Measurements from ENCODE around the gene RGS11.
"Not testable (repeated sequence)": the region's sequence is repeated elsewhere in the genome, so short reads cannot be mapped to it uniquely, and the experiment has no call there.

RGS11 gene

DNA sequence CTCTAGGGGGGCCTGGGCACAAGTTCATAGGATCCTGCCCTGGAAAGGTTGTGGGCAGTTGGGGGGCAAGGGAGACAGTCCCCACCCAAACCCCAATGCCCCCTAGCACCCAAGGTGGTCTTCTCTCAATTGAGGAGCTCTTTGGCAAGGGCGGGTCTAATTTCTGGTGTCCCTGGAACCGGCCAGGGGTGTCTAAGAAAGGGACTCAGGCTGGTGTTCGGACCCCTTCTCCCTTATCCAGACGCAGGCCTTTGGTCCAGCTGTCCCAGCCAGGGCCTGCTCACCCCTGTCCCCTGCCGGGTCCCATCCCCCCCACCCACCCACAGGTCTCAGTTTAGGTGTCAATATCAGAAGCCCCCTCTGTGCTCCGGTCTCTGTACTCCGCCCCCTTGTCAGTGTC, 3.8 kb upstream of the RGS11 start:
- no peak for DNase-seq

DNA sequence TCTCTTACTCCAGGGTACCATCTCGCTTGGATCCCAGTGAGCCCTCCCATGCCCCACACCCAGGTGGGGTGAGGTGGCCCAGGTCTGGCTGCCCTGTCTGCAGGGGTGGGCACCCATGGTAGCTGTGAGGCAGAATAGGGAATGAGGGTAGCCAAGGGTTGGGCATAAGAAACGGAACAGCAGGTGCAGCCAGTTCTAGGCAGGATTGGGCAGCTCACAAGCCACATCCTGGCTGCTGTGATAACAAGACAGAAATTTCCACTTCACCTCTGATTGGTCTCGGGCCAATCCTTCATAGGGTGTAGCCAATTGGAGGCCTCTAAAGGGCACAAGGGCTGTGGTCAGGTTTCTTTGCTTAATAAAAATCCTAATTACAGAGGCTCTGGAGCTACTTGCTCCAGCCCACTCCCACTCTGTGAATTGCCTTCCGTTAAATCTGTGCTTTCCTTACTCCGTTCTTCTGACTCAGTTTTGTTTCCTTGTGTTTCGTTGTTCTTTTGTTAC, 3.2 kb upstream of the RGS11 start:
- DNase-seq, result no peak

DNA sequence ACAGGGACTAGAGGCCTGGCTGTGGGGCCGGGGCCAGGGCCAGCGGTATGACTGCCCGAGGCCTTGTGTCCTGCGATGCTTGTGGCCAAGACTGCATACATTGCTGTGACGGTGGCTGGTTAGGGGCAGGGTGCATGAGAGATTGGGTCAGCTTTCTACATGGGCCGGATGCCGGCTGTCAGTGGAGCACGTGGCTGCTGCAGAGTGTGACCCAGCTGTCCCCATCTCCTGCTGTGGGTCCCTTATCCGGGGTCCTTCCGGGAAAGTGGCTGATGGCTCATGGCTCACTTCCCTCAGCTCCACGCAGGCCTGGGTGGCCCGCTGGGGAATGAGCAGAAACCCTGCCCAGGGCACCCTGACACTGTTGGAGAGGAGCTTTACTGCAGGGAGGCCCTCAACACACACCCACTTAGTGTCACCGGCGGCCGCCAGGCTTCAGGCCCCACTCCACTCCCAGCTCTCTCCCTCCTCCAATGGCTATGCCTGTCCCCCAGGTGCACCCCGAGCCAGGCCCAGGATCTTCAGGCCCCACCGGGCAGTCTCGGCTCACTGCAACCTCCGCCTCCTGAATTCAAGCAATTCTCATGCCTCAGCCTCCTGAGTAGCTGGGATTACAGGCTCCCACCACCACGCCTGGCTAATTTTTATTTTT, 808 bp upstream of the RGS11 start:
- DNase-seq, result no peak

DNA sequence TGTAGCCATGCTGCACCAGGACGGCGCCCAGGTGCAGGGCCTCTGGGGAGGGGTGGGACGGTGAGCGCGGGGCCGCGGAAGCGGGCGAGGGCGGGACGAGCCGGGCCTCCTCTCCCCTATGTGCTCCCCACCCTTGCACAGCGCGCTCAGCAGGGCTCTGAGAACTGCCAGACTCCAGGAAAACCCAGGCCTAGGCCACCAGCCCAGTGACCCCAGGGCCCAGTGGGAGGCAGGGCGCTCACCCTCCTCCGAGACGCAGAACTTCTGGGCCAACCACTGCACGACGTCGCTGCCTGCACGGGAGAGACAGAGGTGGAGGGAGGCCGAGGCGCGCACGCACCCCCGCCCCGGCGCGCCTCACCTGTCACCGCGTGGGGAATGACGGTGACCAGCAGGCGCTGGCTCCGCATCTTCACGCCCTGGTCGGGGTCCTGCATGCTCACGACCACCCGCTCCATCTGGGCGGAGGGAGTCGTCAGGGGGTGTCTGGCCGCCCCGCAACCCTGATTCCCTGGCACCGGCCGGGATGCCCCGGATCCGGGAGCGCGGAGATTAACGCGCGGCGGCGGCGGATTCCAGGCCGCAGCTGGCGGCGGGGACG, 603 bp downstream of the RGS11 start:
- DNase-seq, result no peak

DNA sequence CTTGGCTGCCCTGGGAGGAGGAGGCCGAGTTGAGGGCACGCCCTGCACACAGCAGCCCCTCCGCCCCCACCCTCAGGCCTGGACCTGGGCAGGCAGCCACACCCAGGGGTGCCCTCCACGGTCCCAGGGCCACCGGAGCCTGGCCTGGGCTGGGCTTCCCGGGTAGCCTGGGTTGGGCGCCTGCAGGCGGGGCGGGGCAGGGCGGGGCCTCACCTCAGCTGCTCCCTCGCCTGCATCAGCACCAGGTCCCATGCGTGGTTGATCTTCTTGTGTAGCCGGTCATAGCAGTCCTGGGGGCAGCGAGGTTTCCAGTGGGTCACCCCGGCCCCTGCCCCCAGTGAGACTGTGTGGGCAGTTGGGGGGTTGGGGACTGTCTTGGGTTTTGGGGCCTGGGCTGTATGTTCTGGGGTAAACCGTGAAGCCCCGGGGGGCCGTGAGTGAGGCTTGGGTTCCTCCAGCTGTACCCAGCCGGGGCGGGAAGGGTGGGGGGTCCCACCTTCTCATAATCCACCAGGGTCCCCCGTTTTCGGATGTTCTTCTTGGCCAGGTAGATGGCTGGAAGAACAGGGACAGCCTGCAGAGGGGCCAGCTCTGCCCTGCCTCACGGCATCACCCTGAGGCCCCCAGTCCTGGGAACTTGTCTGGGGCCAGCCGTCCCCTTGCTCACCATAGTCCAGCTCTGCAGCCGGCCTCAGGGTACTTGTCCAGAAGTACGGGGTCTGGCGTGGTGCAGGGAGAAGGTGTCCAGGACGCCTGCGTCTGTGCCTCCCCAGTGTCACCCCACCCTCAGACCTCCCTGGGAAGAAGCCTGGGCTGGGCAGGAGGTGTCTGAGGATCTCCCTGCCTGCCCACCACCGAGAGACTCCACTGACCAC, 2.0 kb downstream of the RGS11 start:
- DNase-seq, result no peak

DNA sequence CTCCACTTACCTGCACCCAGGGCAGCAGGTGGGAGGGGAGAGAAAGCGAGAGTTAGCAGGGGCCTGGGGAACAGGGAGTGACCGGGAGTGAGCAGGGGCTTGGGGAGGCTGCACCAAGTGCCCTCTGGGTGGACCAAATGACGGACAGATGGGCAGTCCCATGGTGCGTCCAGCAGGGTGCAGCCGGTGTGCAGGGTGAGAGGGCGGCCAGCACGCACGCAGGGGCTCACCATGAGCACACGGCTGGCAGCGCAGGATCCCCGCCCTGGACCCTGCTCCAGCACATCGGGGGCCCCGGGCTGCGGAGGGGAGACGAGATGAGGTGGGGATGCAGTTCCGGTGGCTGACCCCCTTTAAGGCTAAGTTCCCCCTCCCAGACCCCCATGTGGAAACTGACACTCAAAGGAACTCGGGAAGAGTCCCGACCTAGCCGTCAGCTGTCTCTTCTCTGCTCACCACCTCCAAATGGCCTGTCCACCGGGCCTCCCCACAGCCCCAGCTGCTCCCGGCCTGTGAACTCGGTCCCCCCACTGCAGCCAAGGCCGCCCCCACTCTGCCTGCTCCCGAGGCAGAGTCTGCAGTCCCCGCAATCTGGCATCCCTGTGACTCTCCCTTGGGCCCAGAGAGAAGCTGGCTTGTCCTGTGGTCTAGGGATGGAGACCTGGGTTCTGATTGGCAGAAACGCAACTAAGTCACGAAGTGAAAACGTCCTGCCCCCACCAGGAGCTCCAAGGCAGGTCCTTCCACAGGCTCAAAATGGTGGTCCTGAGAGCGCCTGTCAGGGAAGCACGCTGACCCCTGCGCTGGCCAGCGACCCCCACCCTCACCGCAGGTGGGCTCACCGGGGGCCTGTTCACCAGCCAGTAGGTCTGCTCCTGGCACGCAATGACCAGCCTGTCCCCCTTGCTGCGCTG, 2.9 kb downstream of the RGS11 start:
- no peak for DNase-seq

DNA sequence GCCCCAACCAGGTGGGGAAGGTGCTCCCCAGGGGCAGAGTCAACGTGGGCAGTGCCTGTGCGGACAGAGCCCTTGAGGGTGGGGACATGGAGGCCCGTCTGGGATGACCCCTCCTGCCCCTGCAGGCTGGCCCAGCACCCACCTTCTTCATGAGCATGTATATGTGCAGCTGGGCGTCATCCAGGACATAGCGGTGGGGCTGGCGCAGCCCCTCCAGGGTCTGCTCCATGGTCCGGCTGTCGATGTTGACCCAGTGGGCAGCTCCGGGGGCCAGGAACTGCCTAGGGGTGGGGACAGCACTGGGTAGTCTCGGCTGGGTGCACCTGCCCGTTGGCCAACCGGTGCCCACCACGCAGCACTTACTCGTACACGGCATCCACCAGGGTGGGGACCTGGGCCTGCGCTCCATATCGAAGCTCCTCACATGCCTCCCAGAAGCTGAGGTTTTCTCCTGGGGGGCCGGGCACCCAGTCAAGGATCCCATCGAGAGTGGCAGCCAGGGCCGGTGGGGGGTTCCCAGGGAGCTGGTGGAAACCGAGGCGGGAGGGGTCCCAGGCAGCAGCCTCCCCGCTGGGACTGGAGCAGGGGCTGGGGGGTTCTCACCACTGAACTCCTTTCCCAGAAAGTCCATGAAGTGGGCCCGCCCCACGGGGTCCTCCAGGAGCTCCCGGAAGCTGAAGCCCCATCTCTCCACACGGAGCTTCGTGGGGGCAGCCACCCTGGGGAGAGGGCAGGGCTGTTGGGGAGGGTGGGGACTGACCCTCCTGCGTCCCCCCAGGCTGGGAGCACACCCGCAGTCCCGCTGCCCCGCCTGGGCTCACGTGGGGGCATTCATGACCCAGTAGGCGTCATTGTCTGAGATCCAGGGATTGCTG, 5.1 kb downstream of the RGS11 start:
- no peak for DNase-seq

DNA sequence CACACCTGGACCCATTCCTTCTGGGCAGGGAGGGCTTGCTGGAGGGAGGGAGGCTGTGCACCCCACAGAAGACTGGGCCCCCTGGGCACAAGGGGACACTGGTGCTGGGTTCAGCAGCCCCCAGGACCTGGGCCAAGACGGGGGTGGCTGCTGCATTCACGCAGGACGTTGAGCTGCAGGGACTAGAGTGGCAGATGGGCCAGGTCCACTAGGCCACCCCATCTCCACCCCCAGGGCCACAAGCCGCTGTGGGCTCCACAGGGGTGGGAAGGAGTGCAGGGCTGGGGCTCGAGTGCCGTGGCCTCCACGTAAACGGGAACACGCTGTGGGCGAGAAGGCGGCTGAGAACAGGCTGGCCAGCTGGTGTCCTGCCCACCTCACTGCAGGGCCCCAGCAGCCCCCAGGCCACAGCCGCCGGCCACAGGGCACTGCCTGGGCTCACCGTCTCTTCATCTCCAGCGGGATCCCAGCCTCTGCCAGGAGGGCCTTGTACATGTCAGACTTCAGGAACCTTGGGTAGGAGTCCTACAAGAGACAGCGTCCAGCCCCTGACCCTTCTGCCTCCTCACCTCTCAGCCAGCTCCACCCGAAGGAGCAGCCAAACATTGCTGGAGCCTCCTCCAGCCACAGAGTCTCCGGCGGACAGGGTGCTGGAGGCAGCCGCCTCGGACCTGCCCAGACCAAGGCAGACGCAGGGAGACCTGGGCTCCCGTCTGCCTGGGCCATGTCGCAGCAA, 6.5 kb downstream of the RGS11 start:
- no peak for DNase-seq

DNA sequence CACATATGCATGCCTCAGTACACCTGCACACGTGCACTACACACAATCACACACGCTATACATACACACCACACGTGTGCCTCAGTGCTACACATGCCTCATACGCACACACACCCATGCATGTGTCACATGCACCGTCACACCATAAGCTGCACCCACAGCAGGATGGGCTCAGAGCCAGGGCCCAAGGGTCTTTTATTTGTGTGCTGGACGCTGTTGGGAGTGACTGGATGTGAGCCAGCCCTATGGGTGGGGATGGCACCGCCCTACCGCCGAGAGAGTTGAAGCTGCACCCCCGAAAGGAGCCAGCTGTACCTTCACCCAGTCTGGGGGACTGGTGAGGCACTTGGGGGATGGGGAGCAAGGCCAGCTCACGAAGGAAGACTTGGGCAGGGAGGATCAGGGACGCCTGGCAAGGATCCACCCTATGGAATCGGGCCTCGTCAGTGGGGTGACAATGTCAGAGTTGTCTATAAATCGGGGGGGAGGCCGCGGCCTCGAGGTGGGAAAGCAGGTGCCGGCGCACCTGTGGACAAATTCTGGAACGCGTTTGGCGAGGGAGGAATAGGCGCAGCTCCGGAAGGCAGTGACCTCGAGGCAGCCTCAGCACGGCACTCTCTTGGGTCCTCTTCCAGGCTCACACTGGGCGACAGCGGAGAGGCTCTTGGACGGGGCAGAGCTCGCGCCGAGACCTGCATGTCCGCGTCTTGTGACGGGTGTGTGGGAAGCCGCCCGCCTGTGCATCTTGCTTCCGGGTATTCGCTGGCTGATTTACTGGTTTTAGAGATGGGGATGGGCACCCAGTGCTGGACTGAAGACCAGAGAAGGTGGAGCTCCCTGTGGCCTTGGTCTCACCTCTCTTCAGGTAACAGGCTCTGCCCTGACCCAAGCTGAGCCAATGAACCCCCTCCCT, 7.3 kb downstream of the RGS11 start:
- no peak for DNase-seq

DNA sequence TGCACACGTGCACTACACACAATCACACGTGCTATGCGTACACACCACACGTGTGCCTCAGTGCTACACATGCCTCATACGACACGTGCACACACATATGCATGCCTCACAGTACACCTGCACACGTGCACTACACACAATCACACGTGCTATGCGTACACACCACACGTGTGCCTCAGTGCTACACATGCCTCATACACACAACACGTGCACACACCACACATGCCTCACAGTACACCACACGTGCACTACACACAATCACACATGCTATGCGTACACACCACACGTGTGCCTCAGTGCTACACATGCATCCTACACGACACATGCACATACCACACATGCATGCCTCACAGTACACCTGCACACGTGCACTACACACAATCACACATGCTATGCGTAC, 8.2 kb downstream of the RGS11 start:
- not testable (repeated sequence) for DNase-seq

DNA sequence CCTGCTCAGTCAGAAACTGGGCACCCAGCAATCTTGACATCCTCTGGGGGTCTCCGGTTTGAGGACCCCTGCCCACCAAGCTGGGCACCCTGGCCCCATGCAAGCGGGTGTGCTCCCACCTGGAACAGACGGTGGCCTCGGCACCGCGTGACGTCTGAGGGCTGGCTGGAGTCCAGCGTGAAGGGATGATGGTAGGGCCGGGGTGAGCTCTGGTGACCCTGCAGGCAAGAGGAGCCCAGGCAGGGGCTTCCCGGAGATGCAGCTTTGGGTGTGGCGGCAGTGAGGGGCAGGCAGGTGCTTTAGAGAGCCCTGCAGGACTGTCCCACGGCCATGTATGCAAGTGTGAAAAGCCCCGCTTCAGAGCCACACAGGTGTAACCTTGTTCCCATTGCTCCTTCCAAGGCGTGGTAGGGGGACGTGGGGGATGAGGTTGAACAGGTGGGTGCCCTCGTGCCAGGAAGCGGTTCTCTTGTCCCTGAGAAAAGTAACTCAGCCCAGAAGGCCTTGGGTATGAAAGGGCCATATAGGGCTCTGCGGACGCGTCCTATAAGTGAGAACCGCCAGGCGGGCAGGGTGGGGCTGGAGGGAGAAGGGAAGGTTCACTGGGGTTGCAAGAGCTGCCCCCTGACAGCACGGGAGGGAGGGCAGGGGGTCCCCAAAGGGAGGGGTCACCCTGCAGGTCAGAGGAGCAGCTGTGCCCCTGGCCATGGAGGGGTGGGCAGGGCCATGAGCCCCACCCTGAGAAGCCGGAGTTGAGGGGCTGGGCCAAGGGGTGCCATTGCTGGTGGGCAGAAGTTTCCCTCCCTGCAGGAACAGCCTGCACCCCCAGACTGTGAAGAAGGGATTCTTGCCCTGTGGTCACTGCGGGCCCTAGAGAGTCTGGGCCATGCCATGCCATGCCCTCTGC, 9.2 kb downstream of the RGS11 start:
- DNase-seq, result no peak

DNA sequence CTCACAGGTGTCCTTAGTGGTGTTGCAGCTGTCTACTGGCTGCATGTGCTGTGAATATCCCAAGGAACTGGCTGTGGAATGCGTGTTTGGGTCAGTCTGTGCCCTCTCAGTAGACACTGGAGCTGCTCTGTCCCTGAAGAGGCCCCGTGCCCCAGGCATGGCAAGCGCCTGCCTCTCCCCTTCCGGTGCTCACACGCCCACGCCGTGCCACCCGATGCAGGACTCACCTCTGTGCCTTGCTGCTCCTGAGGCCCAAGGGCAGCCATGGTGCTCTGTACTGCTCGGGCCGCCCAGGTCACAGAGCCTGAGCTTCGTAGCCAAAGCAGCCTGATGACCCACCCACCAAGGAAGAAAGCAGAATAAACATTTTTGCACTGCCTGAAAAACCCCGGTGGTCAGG, 10.0 kb downstream of the RGS11 start:
- DNase-seq, result no peak

DNA sequence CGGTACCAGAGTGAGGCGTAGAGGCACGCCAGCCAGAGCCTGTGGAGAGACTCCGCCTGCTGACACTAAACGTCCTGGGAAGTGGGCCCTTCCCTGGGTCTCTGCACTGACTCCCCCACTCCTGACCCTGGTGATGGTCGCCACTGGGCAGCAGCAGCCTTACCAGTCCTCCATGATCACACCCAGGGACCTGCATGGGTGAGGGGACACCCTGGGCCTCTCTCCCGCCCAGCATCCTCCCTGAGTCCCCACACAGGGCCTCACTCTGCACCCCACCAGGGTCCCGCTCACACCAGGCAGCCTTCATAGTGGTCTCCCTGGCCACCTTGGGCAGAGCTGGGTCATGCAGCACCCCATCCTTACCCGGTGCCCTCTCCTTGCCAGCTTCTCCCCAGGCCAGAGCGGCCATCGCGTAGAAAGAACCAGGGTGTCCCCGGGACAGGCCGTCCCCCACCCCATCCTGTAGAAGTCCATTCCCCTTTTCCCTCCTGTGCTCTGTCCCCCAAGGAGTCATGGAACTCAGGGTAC, 10.7 kb downstream of the RGS11 start:
- no peak for DNase-seq

DNA sequence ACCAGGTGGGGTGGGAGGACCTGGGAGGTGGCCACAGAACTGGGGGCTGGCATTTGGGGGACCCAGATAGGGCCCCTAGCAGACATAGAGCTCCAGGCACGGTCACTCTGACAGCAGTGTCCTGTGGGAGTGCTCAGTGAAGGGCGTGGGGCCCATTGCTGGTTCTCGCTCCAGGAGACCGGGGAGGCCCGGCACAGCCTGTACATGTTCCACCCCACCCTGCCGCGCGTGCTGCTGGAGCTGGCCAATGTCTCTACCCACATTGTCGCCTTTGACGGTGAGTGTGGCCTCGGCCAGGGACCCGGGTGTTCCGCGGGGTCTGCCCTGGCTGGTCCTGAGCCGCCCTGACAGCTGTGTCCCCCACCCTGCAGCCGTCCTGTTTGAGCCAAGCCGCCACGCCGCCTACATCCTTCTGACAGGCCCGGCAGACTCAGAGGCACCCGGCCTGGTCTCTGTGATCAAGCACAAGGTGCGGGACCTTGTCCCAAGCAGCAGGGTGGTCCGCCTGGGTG, 11.2 kb downstream of the RGS11 start:
- no peak for DNase-seq

DNA sequence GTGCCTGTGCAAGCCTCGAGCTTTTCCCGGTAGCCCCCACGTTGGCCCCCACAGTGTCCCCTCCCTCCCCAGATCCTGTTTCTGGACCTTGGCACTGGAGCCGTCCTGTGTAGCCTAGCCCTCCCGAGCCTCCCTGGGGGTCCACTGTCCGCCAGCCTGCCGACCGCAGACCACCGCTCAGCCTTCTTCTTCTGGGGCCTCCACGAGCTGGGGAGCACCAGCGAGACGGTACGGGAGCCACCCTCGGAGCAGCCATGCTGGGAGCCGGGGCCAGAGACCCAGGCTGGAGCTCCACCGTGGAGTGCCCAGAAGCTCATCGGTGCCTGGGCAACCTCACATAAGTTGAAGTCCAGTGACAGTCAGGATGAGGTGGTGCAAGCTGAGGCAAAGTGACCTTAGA, 11.8 kb downstream of the RGS11 start:
- no peak for DNase-seq

DNA sequence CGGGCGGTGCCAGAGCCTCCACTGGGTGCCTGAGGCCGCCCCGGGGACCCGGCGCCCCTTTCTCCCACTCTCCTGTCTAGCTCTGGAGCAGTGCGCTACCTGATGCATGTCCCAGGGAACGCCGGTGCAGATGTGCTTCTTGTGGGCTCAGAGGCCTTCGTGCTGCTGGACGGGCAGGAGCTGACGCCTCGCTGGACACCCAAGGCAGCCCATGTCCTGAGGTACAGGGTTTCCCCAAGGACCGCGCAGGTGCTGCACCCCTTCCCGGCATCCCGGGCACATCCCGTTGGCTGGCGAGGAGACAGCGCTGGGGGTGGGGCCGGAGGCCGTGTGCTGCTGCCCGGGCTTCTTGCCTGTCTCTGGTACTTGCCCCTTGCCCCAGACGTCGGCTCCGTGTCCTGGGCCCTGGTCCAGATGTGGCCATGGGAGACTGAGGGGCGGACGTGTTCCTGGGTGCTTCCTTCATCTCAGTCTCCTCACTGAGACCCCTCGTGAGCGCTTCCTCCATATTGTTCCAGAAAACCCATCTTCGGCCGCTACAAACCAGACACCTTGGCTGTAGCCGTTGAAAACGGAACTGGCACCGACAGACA, 12.5 kb downstream of the RGS11 start:
- DNase-seq, result no peak

DNA sequence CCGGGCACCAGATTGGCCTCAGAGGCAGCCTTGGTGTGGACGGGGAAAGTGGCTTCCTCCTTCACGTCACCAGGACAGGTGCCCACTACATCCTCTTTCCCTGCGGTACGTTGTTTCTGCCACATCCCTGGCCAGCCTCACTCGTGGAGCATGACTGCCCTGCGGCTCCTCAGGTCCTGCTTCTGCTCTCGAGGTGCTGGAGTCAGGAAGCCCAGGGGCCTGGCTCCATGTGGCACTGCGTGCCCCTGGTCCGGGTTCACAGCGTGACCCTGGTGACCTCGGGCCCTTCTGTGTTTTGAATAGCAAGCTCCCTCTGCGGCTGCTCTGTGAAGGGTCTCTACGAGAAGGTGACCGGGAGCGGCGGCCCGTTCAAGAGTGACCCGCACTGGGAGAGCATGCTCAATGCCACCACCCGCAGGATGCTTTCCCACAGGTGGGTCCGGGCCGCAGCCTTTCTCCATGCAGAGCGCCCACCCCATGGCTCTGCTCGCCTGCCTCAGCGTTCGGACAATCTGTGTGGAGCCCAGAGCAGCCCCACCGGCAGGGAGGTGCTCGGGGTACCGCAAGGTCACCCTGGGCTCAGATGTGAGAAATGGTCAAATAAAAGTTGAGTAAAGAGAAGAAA, 13.5 kb downstream of the RGS11 start:
- no peak for DNase-seq
